ENCODE data around the gene C22orf15.

The C22orf15 gene

GRCh38 chr22:23789638-23790037, 26.8 kb downstream of the C22orf15 start:
- no peak for DNase-seq

GRCh38 chr22:23790819-23791737, 28.3 kb downstream of the C22orf15 start:
- DNase-seq, result no peak

DNA sequence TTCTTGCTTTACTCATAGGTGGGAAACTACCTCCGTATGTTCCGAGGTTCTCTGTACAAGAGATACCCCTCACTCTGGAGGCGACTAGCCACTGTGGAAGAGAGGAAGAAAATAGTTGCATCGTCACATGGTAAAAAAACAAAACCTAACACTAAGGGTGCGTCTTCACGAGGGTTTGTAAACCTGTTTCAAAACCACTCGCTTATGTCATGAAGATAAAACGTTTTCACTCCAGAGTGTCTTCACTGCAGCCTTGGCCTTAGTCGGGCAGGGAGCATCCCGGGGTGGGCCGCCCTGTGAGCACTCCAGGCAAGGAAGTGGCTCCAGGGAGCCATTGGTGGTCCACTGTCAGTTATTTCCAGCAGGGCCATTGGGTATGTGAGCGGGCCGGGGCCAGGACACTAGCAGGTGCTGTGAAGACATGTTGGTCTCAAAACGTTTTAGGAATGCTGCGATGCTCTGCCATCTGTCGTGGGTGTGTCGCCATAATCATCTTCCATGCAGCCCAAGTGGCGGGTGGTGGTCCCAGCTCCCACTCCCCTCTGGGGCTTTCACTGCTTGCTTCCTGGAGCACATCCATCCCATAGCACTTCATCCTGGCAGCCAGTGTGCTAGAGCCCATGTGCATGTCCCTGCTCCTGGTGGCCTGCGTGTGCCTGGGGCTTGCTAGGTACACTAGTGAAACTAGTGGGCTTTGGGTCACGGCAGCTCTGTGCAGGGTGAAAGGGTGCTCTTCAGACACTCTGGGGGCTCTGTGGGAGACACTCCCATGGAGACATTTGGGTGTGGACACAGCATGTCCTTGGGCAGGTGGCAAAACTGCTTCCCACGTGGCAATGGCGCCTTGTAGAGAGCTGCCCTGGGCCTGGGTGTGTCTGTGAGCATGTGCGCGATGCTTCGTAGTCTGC, 29.2 kb downstream of the C22orf15 start:
- DNase-seq, result no peak

DNA sequence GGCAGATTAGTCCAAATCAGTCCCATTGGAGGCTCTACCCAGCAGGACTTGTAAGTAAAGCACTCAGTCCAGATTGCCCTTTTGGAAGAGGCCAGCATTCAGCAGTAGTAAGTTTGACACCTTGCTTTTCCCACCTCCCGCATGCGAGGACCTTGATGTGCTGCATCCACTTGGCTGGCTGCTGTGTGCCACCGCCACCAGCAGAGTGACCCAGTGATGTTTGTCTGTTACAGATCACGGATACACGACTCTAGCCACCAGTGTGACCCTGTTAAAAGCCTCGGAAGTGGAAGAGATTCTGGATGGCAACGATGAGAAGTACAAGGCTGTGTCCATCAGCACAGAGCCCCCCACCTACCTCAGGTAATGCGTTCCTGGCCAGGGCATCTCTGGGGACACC, 30.5 kb downstream of the C22orf15 start:
- no peak for DNase-seq

DNA sequence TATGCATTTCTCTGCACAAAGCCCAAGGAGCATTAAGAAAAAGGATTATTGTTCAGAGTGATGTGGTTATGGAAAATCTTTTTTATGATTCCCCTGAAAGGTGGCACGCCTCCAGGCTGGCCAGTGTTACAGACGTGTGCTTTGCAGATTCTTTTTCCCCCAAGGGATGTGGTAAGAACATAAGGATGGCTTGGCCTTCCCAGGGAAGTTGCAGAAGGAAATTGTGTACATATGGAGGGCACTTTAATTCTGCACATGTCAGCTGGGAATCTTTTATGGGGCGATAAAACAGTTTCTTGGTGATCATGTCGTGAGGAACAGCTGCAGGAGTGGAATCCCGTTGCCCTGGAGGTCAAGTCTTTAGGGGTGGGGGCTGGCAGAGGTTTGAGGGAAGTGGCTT, 33.7 kb downstream of the C22orf15 start:
- DNase-seq, result no peak

DNA sequence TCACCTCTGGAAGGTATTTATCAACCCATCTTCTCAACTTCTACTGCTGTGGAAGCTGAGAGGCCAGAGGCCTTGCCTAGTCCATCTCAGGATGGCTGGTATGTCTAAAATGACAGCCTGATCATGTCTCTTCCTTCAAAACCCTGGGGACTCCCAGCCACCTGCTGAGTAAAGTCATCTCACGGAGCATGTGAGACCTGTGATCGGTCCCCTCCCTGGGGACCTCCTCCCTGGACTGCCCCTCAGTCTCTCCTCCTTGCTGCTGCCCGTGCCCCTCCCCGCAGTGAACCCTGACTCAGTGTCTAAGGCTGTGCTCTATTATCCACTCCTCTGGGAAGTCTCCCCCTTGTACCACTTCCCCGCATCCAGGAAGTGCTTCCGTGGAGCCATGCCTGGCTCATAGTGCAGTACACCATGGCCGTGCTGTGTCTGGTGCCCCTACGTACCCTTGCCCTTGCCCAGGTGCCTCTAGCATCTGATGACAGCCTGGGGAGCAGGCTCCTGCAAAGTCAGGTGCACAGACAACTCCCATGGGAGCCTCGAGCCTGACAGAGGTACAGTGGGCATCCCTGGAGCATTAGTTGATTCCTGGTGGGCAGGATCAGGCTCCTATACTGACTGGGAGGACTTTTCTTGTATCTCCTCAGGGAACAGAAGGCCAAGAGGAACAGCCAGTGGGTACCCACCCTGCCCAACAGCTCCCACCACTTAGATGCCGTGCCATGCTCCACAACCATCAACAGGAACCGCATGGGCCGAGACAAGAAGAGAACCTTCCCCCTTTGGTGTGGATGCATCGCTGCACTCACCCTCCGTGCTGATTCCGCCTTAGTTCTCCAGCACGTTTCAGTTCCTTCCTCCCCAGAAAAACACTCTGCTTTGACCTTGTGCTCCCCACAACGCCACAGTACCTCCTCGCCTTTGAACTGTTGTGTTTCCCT, 37.8 kb downstream of the C22orf15 start:
- no peak for DNase-seq

GRCh38 chr22:23801238-23801821, 38.5 kb downstream of the C22orf15 start:
- DNase-seq, result no peak

DNA sequence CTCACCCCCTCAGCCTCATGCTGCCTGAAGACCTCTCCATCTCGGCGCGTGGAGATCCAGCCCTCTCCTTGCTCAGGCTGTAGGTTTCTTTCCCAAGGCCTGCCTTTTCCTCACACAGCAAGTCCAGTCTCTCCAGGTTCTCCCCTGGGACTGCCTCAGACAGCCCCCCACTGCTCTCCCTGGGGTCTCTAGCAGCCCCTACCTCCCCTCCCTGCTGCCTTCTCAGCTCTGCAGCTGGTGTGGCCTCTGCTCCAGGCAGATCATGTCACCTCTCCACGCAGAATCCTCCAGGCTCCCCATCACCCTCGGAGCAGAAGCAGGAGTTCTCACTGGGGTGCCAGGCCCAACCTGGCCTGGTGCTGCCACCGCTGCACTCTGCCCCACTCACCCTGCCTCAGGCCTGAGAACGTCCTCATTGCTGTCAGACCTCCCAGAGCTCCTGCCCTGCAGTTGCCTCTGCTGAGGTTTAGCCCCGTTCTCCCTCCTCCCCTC, 39.1 kb downstream of the C22orf15 start:
- DNase-seq, result no peak

GRCh38 chr22:23803001-23803819, 40.4 kb downstream of the C22orf15 start:
- no peak for DNase-seq

DNA sequence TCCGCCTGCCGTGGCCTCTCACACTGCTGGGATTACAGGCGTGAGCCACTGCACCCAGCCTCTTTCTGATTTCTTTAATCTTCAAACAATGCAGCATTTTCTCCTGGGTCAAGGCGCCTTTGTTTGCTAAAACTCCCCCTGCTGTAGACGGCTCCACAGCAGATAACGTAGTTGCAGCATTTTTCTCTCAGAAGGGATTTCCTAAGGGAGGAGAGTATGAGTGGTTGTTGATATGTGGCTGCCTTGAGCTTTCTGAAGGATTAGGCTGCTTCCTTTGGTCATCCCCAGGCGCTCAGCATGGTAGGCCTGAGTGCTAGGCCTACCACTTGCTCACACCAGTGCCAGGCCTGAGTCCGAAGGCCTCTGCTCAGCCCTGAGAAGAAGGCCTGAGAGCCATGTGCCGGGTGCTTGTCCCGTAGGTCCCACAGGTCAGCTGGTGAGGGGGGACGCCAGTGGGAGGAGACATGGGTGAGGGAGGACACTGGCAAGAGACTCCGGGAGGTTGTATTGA, 42.0 kb downstream of the C22orf15 start:
- DNase-seq, result no peak

DNA sequence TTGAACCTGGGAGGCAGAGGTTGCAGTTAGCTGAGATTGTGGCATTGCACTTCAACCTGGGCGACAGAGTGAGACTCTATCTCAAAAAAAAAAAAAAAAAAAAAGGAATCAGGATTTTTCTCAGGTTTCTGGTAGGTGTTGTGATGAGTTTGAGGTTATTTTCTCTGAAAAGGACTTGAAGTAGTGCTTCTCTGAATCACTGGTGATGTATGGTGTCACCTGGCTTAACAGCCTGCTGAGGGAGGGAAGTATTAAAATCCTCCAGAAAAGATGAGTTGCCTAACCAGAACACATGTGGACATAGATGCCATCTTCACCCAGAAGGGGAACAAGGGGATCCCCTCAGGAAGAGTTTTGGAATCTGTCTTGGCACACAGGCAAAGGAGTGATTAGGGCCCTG, 44.0 kb downstream of the C22orf15 start:
- no peak for DNase-seq

DNA sequence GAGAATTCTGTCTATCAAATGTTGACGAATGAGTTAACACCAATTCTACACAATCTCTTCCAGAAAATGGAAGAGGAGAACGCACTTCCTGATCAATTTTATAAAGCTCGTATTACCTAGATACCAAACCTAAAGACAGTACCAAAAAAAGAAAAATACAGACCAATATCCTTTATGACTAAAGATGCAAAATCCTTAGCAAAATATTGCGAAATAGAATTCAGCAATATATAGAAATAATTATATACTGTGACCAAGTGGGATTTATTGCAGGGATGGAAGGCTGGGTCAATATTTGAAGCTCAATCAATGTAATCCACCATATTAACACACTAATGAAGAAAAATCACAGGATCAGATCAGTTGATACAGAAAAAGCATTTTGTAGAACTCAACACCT, 49.6 kb downstream of the C22orf15 start:
- no peak for DNase-seq
